ENCODE results near the gene FASLG. TPM values are rescaled to one million over a fixed set of nuclear protein-coding genes. Genes with fewer than 3 reads are reported as not detected.

The FASLG gene, protein sequence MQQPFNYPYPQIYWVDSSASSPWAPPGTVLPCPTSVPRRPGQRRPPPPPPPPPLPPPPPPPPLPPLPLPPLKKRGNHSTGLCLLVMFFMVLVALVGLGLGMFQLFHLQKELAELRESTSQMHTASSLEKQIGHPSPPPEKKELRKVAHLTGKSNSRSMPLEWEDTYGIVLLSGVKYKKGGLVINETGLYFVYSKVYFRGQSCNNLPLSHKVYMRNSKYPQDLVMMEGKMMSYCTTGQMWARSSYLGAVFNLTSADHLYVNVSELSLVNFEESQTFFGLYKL
- not detected in 2 replicates for total RNA-seq

DNA sequence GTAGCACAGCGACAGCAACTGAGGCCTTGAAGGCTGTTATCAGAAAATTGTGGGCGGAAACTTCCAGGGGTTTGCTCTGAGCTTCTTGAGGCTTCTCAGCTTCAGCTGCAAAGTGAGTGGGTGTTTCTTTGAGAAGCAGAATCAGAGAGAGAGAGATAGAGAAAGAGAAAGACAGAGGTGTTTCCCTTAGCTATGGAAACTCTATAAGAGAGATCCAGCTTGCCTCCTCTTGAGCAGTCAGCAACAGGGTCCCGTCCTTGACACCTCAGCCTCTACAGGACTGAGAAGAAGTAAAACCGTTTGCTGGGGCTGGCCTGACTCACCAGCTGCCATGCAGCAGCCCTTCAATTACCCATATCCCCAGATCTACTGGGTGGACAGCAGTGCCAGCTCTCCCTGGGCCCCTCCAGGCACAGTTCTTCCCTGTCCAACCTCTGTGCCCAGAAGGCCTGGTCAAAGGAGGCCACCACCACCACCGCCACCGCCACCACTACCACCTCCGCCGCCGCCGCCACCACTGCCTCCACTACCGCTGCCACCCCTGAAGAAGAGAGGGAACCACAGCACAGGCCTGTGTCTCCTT is at the start of gene FASLG:
FASLG (plus strand) TSS at position 233 of the 583 bp plus-strand sequence; CDS start at position 332, 99 bp downstream.

Small RNAs within 50 kb of the gene (small RNA-seq; reads per million reads assigned to genes)
- gene RNU6-693P = not detected

Other genes with a start within 250 kb of the FASLG start
- not detected in 2 replicates for gene C1orf105, start 238.4 kb upstream of the FASLG start, total RNA-seq
- 31.8 and 35.3 TPM in 2 replicates for gene PIGC, start 215.0 kb upstream of the FASLG start, total RNA-seq
- 180 and 207 TPM in 2 replicates for gene SUCO, start 126.0 kb upstream of the FASLG start, total RNA-seq

Data from placental epithelial cell (primary cell).